ENCODE results near the gene TRIM65.

- TF ChIP-seq POLR2AphosphoS5 (IDR thresholded peaks at IDR 0.05; ENCODE audit: low read depth) (no peak), CTCF (conservative IDR thresholded peaks at IDR 0.05; ENCODE audit: low read depth in 2 of 2) (no peak), EZH2 (IDR thresholded peaks at IDR 0.05; ENCODE audit: low read depth, unreplicated experiment) (no peak), REST (IDR thresholded peaks at IDR 0.05; ENCODE audit: unreplicated experiment) (no peak), STAT1 (IDR thresholded peaks at IDR 0.05; ENCODE audit: unreplicated experiment) (no peak), EZH2phosphoT487 (IDR thresholded peaks at IDR 0.05; ENCODE audit: unreplicated experiment) (no peak), ETS1 (IDR thresholded peaks at IDR 0.05) (no peak), JUNB (IDR thresholded peaks at IDR 0.05; ENCODE audit: unreplicated experiment) (no peak), ZNF331 (CRISPR knock-in tag; IDR thresholded peaks at IDR 0.05; ENCODE audit: low read depth) (no peak), CREB1 (CRISPR knock-in tag; IDR thresholded peaks at IDR 0.05; ENCODE audit: low read depth) (no peak), ZNF114 (CRISPR knock-in tag; IDR thresholded peaks at IDR 0.05) (no peak), NANOG (IDR thresholded peaks at IDR 0.05; ENCODE audit: borderline replicate concordance) (no peak)
Observed at GRCh38 chr17:75925912-75926311, 29.2 kb upstream of the TRIM65 start.
